ENCODE data around the gene MOB3A.

- TF ChIP-seq EP300 (IDR thresholded peaks at IDR 0.05; ENCODE audit: borderline replicate concordance in 1 of 2, control insufficient read depth in 1 of 2, low read depth in 2 of 2, low read length in 2 of 2) (no peak), MAX (IDR thresholded peaks at IDR 0.05; ENCODE audit: low read depth, low read length) (no peak), ZNF217 (IDR thresholded peaks at IDR 0.05) (no peak)
These were observed 22.3 kb upstream of the MOB3A start for GRCh38 chr19:2118438-2118837.

Data from GM12878 (cell line).